Mesodermal cell (in vitro differentiated cells): ENCODE data around the gene MACC1.

ENCODE experiments used
- H3K27ac ChIP-seq: 2 replicates; pipeline ENCODE4 v1.7.0; 2013; ENCODE audit warnings: mild to moderate bottlenecking, low read depth, low read length, moderate library complexity; ENCODE audit not compliant: severe bottlenecking
- H3K36me3 ChIP-seq: 2 replicates; pipeline ENCODE4 v1.7.1; 2013; ENCODE audit warnings: mild to moderate bottlenecking, low read length, moderate library complexity; ENCODE audit not compliant: control insufficient read depth, insufficient read depth
- H3K4me1 ChIP-seq: one replicate; pipeline ENCODE4 v1.7.1; 2013; ENCODE audit warnings: mild to moderate bottlenecking, low read length; ENCODE audit not compliant: insufficient read depth, control insufficient read depth, poor library complexity, severe bottlenecking
- H3K4me3 ChIP-seq: 2 replicates; pipeline ENCODE4 v1.7.0; 2013; ENCODE audit warnings: low read length, control low read depth, mild to moderate bottlenecking; ENCODE audit not compliant: insufficient read depth, poor library complexity, severe bottlenecking; ENCODE audit errors: extremely low read depth
- H3K9me3 ChIP-seq: 2 replicates; pipeline ENCODE4 v1.7.1; 2013; ENCODE audit warnings: mild to moderate bottlenecking, low read length, moderate library complexity; ENCODE audit not compliant: control insufficient read depth
- WGBS, 2 experiments: methylation state at CpG; one replicate each; pipeline ENCODE4 v1.1.5; 2013; ENCODE audit warnings: missing lambda C conversion rate in 2 of 2; ENCODE audit not compliant: insufficient coverage in 2 of 2; 5-methylcytosine and 5-hydroxymethylcytosine counted together

Gene MACC1

DNA sequence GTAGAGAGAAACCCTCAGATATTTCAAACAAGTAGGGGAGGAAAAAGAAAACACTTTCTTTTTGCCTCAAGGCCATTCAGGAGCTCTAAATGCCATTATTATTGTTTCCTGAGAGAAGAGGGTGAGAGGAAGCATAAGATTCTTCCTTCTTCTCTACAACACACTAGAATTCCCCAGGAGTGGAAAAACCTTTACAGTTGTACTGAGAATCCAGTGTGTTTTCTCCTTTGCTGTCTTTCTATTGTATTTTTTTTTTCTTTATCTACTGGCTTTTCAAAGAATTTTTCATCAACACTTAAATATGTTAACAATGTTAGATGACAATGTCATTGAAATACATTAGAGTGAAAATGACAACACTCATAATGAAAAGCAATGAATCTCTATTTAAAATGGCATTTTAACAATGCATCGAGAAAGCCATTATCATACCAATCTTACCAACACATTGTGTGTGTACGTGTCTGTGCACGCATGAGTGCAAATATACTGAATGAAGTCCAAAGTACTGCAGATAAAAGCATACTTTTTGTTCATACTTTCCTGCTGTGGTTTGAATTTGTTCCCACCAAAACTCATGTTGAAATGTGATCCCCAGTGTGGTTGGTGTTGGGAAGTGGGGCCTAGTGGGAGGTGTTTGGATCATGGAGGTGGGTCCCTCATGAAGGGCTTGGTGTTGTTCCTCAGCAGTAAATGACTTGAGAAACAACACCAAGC, 24.2 kb upstream of the MACC1 start:
- H3K4me1 ChIP-seq = peaks cover 4% of the 10 kb centered on the region
- no peaks in the 10 kb centered on the region for H3K36me3 ChIP-seq
- H3K4me3 ChIP-seq = no peak overlapping the region
- no peaks in the 10 kb centered on the region for H3K9me3 ChIP-seq
- 80 to 94% methylated on average over 2 to 3 of the region's 3 CpGs for WGBS, 2 experiments
- H3K27ac ChIP-seq = no peak overlapping the region

- H3K27ac ChIP-seq = no peak overlapping the region
- no peak overlapping the region for H3K4me3 ChIP-seq
- WGBS, 2 experiments = 97% methylated on average over 5 to 7 of the region's 9 CpGs
- no peaks in the 10 kb centered on the region for H3K9me3 ChIP-seq
- H3K4me1 ChIP-seq = peaks cover 4% of the 10 kb centered on the region
- no peaks in the 10 kb centered on the region for H3K36me3 ChIP-seq
These were observed 23.1 kb upstream of the MACC1 start for GRCh38 chr7:20240080-20240926.

DNA sequence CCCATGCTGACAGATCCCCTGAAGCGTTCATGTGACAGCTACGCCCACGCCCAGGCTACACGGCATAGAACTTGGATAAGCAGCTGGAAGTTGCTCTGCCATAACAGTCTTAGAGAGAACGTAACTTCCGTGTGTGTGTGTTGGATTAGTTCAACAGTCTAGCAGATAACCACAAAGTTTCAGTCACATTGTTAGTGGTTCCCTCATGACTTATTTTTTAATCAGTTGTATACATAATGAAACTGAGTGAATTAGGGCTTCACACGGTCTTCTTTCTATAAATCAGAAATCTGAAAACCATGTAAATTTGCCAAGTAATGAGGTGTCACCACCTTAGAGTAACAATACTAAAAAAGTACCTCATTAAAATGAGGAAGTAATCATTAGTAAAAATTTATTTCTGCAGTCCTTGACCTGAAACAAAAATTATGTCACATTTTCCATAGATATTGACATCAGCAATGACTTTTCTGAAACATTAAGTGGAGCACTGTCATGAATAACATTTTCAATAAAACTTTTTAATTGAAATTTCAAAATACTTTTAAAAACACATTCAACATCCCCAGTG, 21.7 kb upstream of the MACC1 start:
- no peaks in the 10 kb centered on the region for H3K36me3 ChIP-seq
- peaks cover 4% of the 10 kb centered on the region for H3K4me1 ChIP-seq
- no peak overlapping the region for H3K27ac ChIP-seq
- WGBS, 2 experiments = 87 to 96% methylated on average over 5 of the region's 7 CpGs
- no peak overlapping the region for H3K4me3 ChIP-seq
- no peaks in the 10 kb centered on the region for H3K9me3 ChIP-seq

GRCh38 chr7:20238194-20238753, 21.1 kb upstream of the MACC1 start:
- Histone ChIP-seq H3K4me3 (no peak overlapping the region), H3K36me3 (no peaks in the 10 kb centered on the region), H3K4me1 (peaks cover 4% of the 10 kb centered on the region), H3K9me3 (no peaks in the 10 kb centered on the region), H3K27ac (no peak overlapping the region)
- 90 to 97% methylated on average over 5 to 7 of the region's 7 CpGs for WGBS, 2 experiments

DNA sequence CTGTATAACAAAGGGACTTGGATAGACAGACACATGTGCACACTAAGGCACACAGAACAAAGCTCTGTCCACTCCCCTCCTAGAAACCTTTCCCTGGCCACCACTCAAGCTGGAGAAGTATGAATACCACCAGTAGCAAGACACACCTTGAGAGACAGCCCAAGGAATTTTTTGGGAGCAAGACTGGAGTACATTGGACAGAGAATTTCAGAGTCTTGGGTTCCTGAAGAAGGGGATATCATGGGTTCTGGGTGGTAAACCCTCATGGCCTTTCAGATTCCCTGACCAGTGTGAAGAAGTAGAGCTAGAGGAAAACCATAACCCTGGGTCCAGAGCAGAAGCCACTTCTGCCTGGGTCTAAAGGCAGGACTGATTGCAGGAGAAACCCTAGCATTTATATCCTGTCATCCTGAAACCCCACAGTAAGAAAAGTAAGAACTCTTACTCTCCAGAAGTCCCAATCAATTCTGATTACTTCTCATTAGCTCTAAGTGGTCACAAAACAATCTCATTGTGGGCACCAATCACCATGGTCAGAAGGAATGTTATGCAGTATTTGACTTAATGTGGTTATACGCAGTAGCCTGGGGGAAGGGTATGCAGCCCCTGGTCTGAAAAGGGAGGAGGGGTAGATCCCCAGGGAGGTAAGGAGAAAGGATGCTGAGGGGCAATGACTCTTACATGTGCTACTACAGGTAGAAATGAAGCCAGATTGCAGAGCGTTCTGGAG, 20.4 kb upstream of the MACC1 start:
- WGBS, 2 experiments = 83 to 92% methylated on average over 2 of the region's 2 CpGs
- H3K36me3 ChIP-seq = no peaks in the 10 kb centered on the region
- no peaks in the 10 kb centered on the region for H3K9me3 ChIP-seq
- no peak overlapping the region for H3K27ac ChIP-seq
- no peak overlapping the region for H3K4me3 ChIP-seq
- H3K4me1 ChIP-seq = peaks cover 4% of the 10 kb centered on the region

DNA sequence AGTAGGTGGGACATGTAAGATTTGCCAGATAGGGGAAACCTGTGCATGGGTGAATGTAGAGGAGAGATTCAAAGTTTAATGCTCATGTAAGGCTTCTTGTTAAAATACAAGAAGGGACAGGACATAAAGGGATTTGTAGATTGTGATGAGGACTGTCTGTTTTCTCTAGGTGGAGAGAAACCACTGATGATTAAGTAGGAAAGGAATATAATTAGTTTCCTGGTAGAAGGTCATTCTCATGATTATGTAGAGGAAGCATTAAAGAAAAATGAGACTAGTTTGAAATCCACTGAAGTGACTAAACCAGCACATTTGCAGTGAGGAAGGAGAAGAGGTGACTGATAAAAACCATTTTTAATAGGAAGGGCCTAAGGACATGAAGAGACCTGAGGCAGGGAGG, 19.6 kb upstream of the MACC1 start:
- no peak overlapping the region for H3K27ac ChIP-seq
- peaks cover 4% of the 10 kb centered on the region for H3K4me1 ChIP-seq
- no peak overlapping the region for H3K4me3 ChIP-seq
- H3K36me3 ChIP-seq = no peaks in the 10 kb centered on the region
- H3K9me3 ChIP-seq = no peaks in the 10 kb centered on the region

DNA sequence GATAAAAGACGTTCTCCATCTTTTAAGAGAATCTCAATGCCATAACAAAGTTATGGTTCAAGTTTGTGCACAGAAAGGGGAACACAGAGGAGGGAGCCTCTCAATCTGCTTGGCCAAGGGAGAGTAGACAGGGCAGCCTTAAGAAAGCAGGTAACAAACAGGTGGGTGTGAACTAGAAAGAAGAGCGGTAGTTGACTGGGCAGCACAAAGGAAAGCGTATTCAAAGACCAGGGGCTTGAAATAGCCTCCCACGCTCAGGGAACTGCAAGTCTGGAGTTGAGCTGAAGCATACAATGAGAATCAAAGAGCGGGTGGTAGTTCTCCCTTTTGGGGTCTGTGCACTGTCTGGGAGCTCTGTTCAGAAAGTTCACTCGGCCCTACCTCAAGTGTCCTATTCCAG, 18.9 kb upstream of the MACC1 start:
- no peaks in the 10 kb centered on the region for H3K9me3 ChIP-seq
- no peaks in the 10 kb centered on the region for H3K36me3 ChIP-seq
- peaks cover under 1% of the 10 kb centered on the region for H3K4me1 ChIP-seq
- whole genome bisulfite sequencing, 2 experiments = 90 to 100% methylated on average over 3 to 4 of the region's 6 CpGs
- no peak overlapping the region for H3K27ac ChIP-seq
- no peak overlapping the region for H3K4me3 ChIP-seq

- Histone ChIP-seq H3K27ac (no peak overlapping the region), H3K9me3 (no peaks in the 10 kb centered on the region), H3K36me3 (no peaks in the 10 kb centered on the region), H3K4me1 (no peaks in the 10 kb centered on the region), H3K4me3 (no peak overlapping the region)
- 93 to 95% methylated on average over 2 of the region's 4 CpGs for WGBS, 2 experiments
These were observed 18.1 kb upstream of the MACC1 start for GRCh38 chr7:20235288-20235687.

DNA sequence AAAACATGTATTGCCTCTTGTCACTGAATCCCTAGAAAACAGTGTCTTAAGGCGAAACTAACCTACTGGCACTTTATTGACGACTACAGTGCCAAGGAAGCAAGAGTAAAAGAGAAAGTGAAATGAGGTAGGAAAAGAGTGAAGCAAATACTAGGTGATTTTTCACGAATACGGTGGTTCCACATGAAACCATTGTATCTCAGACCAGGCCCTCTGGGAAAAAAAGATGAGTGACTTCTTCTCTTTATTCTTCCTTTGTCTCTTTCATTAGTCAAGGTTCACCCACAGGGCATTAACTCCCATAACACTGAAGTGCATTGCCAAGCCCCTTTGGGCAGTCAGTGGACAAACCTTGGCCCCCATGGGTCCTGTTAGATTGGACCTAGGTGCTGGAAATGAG, 16.2 kb upstream of the MACC1 start:
- Histone ChIP-seq H3K4me1 (no peaks in the 10 kb centered on the region), H3K27ac (no peak overlapping the region), H3K9me3 (no peaks in the 10 kb centered on the region), H3K4me3 (no peak overlapping the region), H3K36me3 (no peaks in the 10 kb centered on the region)
- 87 to 91% methylated on average over 3 to 4 of the region's 4 CpGs for WGBS, 2 experiments

GRCh38 chr7:20232848-20233247, 15.7 kb upstream of the MACC1 start:
- H3K27ac ChIP-seq = no peak overlapping the region
- H3K4me1 ChIP-seq = no peaks in the 10 kb centered on the region
- H3K36me3 ChIP-seq = no peaks in the 10 kb centered on the region
- H3K9me3 ChIP-seq = no peaks in the 10 kb centered on the region
- 85 to 100% methylated on average over 1 of the region's 1 CpG for WGBS, 2 experiments
- H3K4me3 ChIP-seq = no peak overlapping the region
